Thyroid gland (tissue), 4 donors: ENCODE data around the gene HK3. TPM values are rescaled to one million over a fixed set of nuclear protein-coding genes. Genes with fewer than 3 reads are reported as not detected.

Source experiments
- DNase-seq, 2 donors: peaks; one replicate each; pipeline ENCODE4 v3.0.0-alpha.2; 2019
- H3K27ac ChIP-seq, 3 donors: fragments of 200-600 bp; sonication (generic); 1 replicate in 2 of 3; 2 replicates in 1 of 3; pipeline ENCODE4 v1.5.1; 2016 to 2019; ENCODE audit warnings: mild to moderate bottlenecking in 1 of 3, moderate library complexity in 1 of 3
- H3K27me3 ChIP-seq: fragments of 200-600 bp; sonication (generic); one replicate; pipeline ENCODE4 v1.5.1; 2019
- H3K36me3 ChIP-seq, 2 donors: fragments of 200-600 bp; sonication (generic); one replicate each; pipeline ENCODE4 v1.5.1; 2016 to 2019
- H3K4me1 ChIP-seq, 2 donors: fragments of 200-600 bp; sonication (generic); one replicate each; pipeline ENCODE4 v1.5.1; 2017 to 2019
- H3K4me3 ChIP-seq, 3 donors: fragments of 200-600 bp; sonication (generic); replicated peaks in 1 of 3; 1 replicate in 2 of 3; 2 replicates in 1 of 3; pipeline ENCODE4 v1.5.1; 2016; ENCODE audit warnings: mild to moderate bottlenecking in 1 of 3
- H3K9me3 ChIP-seq: fragments of 200-600 bp; sonication (generic); one replicate; pipeline ENCODE4 v1.5.1; 2017
- CTCF ChIP-seq, 6 experiments: fragments of 200-600 bp in 3 of 6; fragments of 450-650 bp in 3 of 6; sonication (generic) in 3 of 6; IDR thresholded peaks; one replicate each; pipeline ENCODE4 v1.5.1; 2016 to 2019; ENCODE audit warnings: antibody characterized with exemption in 6 of 6, mild to moderate bottlenecking in 2 of 6, inconsistent platforms in 1 of 6, moderate library complexity in 1 of 6
- POLR2A ChIP-seq, 2 donors: fragments of 450-650 bp; IDR thresholded peaks; one replicate each; pipeline ENCODE4 v1.6.1; 2017; ENCODE audit warnings: antibody characterized with exemption in 2 of 2, mild to moderate bottlenecking in 2 of 2, moderate library complexity in 1 of 2
- WGBS, 2 donors: methylation state at CpG; one replicate each; pipeline ENCODE4 v1.1.5; 2017; 5-methylcytosine and 5-hydroxymethylcytosine counted together
- intact Hi-C: fragments of 100-400 bp; cut with DNase I; formaldehyde crosslinking; loops from one replicate; pipeline ENCODE4 v1.15.1; 2023
- total RNA-seq, 4 donors: library from RNA; depleted of rRNA; stranded (reverse); fragments of >200 nt; gene quantifications; one replicate each; pipeline ENCODE4 v1.2.3, GENCODE V29; 2016

HK3 gene
- total RNA-seq, 4 donors from 2014 or later: 0.67 to 3.1 (median 2.1) TPM

GRCh38 chr5:176900780-176901204 lies 1.6 kb upstream of the HK3 start:
- H3K4me3 ChIP-seq: no peak overlapping the region
- peaks cover 25 to 26% of the 10 kb centered on the region in 2 donors for H3K36me3 ChIP-seq
- TF ChIP-seq CTCF (IDR thresholded peaks at IDR 0.05): no peak
- no peak for TF ChIP-seq POLR2A (IDR thresholded peaks at IDR 0.05)
- no peaks in the 10 kb centered on the region for H3K9me3 ChIP-seq
- no peak for DNase-seq
- no peaks in the 10 kb centered on the region for H3K4me1 ChIP-seq
- intact Hi-C loops: no loop called here
- no peaks in the 10 kb centered on the region for H3K27me3 ChIP-seq
- 87 to 88% methylated on average over 6 to 7 of the region's 7 CpGs for WGBS, 2 donors
- H3K27ac ChIP-seq: no peak overlapping the region

GRCh38 chr5:176899946-176900779 lies 1.0 kb upstream of the HK3 start:
- Histone ChIP-seq H3K36me3 (peaks cover 19% of the 10 kb centered on the region in 2 donors), H3K4me1 (no peaks in the 10 kb centered on the region), H3K27ac (no peak overlapping the region), H3K4me3 (no peak overlapping the region), H3K9me3 (no peaks in the 10 kb centered on the region), H3K27me3 (no peaks in the 10 kb centered on the region)
- 86 to 97% methylated on average over 3 to 4 of the region's 4 CpGs for WGBS, 2 donors
- intact Hi-C loops: no loop called here
- TF ChIP-seq POLR2A (IDR thresholded peaks at IDR 0.05): no peak
- no peak for TF ChIP-seq CTCF (IDR thresholded peaks at IDR 0.05)
- no peak for DNase-seq

GRCh38 chr5:176897263-176897662 lies 1.9 kb downstream of the HK3 start:
- Histone ChIP-seq H3K36me3 (no peaks in the 10 kb centered on the region), H3K27ac (no peak overlapping the region), H3K4me3 (no peak overlapping the region), H3K9me3 (no peaks in the 10 kb centered on the region), H3K27me3 (no peaks in the 10 kb centered on the region), H3K4me1 (no peaks in the 10 kb centered on the region)
- no peak for DNase-seq
- intact Hi-C loops: no loop called here
- TF ChIP-seq POLR2A (IDR thresholded peaks at IDR 0.05): no peak
- TF ChIP-seq CTCF (IDR thresholded peaks at IDR 0.05): no peak
- WGBS, 2 donors: 55 to 70% methylated on average over 3 of the region's 3 CpGs

- intact Hi-C loops: no loop called here
- no peak for TF ChIP-seq CTCF (IDR thresholded peaks at IDR 0.05)
- no peak for TF ChIP-seq POLR2A (IDR thresholded peaks at IDR 0.05)
- no peaks in the 10 kb centered on the region for H3K4me1 ChIP-seq
- H3K4me3 ChIP-seq: no peak overlapping the region
- H3K9me3 ChIP-seq: no peaks in the 10 kb centered on the region
- no peak for DNase-seq
- no peak overlapping the region for H3K27ac ChIP-seq
- 70 to 90% methylated on average over 3 to 4 of the region's 4 CpGs for WGBS, 2 donors
- no peaks in the 10 kb centered on the region for H3K36me3 ChIP-seq
- H3K27me3 ChIP-seq: no peaks in the 10 kb centered on the region
Observed at GRCh38 chr5:176895831-176896230, 3.3 kb downstream of the HK3 start.

GRCh38 chr5:176894298-176894697 lies 4.8 kb downstream of the HK3 start:
- intact Hi-C loops: no loop called here
- no peaks in the 10 kb centered on the region for H3K36me3 ChIP-seq
- no peaks in the 10 kb centered on the region for H3K4me1 ChIP-seq
- H3K27me3 ChIP-seq: no peaks in the 10 kb centered on the region
- TF ChIP-seq POLR2A (IDR thresholded peaks at IDR 0.05) (no peak), CTCF (IDR thresholded peaks at IDR 0.05) (no peak)
- no peak for DNase-seq
- WGBS, 2 donors: 67 to 69% methylated on average over 6 of the region's 6 CpGs
- no peak overlapping the region for H3K4me3 ChIP-seq
- H3K27ac ChIP-seq: no peak overlapping the region
- H3K9me3 ChIP-seq: no peaks in the 10 kb centered on the region
